K562 treated with DMSO at 1 percent for 4 hours (cell line): ENCODE results near the gene PGK2. TPM values are rescaled to one million over a fixed set of nuclear protein-coding genes. Genes with fewer than 3 reads are reported as not detected.

Experiments
- total RNA-seq: library from RNA; unstranded; fragments of 300-600 nt; gene quantifications from 2 replicates; pipeline ENCODE4 v1.2.3, GENCODE V29; 2022; ENCODE audit not compliant: insufficient read depth

PGK2 gene
- total RNA-seq: not detected in 2 replicates

DNA sequence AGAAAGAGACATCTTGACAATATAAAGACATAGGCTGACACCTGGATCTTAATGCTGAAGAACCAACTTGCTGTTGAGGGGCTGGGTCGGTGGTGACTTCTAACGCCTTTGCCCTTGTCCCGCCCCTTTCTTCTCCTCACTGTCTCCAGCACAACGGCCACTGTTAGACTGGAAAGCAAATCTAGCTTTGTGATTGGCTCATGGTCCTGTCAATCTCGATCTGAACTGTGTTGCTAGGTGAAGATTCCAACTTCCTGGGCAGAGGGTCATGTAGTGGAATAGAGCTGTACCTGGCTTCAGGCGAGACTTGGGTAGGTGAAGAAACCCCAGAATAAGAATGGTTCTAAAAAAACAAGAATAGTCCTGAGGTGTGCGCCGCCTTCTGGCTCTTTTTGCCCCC, at the start of gene PGK2:
PGK2 (minus strand) TSS at position 110 of the 400 bp plus-strand sequence; CDS start at position 12, 98 bp downstream.

DNA sequence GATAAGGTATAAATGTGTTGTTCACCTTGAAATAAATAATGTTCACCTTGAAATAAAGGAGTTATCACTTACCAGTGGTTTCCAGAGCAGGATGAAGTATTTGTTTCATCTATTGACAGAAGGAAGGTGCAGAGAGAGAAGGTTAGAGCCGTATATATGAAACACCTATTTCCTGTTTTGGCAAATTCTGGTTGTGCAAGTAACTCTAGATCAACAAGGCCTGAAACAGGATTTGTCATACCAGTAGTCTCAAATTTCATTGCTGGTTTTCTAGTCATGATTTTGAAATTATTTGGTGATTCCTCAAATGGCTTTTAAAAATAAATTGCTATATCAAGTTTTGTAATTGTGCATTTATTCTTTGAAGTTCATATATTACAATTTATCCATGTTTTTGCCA, 42.8 kb downstream of the PGK2 start, which contains the start of gene CRISP3:
CRISP3 (minus strand) TSS at position 130 of the 400 bp plus-strand sequence; CDS start at position 109, 21 bp downstream.

Other genes with a start within 250 kb of the PGK2 start
- not detected in 2 replicates for gene C6orf141, start 236.6 kb downstream of the PGK2 start, total RNA-seq
- 138 and 195 TPM in 2 replicates for gene RHAG, start 150.4 kb downstream of the PGK2 start, total RNA-seq
- not detected in 2 replicates for gene CRISP2, start 73.7 kb downstream of the PGK2 start, total RNA-seq
- 0.65 TPM in 1 of 2 replicates, not detected in the other for gene CRISP3, start 42.9 kb downstream of the PGK2 start, total RNA-seq
- not detected in 2 replicates for gene CRISP1, start 79.2 kb upstream of the PGK2 start, total RNA-seq
- not detected in 2 replicates for gene DEFB114, start 176.9 kb upstream of the PGK2 start, total RNA-seq
- not detected in 2 replicates for gene DEFB113, start 182.3 kb upstream of the PGK2 start, total RNA-seq
- gene DEFB110, start 234.7 kb upstream of the PGK2 start, total RNA-seq: not detected in 2 replicates